ENCODE data around the gene TTC22.

The TTC22 gene

DNA sequence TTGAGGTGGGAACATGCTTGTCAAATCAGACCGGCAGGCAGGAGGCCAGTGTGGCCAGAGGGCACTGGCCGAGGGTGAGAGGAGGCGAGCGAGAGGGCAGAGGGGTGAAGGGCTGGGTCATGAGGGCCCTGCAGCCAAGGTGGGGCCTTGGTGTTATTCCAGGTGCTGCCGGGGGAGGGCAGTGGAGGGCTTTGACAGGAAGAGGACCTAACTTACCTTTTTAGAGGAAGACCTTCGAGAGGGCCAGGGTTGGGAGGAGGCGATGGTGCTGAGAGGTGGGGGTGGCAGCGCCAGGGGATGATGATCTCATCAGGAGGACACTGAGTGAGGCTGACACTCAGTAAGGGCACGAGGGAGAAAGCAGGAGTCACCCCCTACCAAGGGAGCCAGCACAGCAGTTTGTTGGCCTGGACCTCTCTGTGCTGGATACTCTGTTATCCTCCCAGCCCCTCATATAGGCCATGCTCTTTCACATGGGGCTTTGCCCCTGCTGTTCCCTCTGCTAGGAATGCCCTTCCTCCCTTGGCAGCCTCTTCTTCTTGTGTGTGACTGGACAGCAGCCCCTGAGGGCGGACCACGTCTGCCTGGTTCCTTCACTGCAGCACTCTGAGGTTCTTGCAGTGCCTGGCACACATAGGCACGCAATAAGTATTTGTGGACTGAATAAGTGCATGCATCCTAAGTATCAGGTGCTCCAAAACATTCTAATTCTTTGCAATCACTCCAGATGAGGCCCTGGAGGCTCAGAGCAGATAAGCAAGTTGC, 7.5 kb upstream of the TTC22 start:
- DNase-seq (ENCODE audit: low spot score): no peak

- DNase-seq (ENCODE audit: low spot score): no peak
Measured at GRCh38 chr1:54807756-54808155, 6.6 kb upstream of the TTC22 start.

GRCh38 chr1:54806931-54807611, 5.9 kb upstream of the TTC22 start:
- peak; percentile 70 for DNase-seq (ENCODE audit: low spot score)

DNA sequence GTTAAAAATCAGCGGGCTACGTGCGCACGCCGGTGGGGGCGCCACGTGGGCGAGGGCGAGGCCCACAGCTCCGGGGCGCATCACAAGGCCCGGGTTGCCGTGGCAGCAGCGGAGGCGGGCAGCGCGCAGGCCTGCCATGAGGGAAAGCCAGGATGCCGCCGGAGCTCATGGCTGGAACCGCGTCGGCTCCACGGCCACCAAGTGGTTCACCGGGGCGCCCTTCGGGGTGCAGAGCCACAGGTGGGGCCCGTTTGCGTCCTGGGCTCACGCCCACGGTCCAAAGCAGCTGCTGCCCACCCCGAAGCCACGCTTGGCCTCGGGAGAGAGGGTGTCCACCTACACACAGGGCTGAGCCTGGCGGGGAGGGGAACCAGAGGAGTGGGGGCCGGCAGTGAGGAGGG, 4.9 kb upstream of the TTC22 start:
- DNase-seq (ENCODE audit: low spot score): no peak

- no peak for DNase-seq (ENCODE audit: low spot score)
Measured at GRCh38 chr1:54805466-54805865, 4.3 kb upstream of the TTC22 start.

GRCh38 chr1:54804471-54805132, 3.5 kb upstream of the TTC22 start:
- no peak for DNase-seq (ENCODE audit: low spot score)

- no peak for DNase-seq (ENCODE audit: low spot score)
Measured at GRCh38 chr1:54803761-54804470, 2.8 kb upstream of the TTC22 start.

- no peak for DNase-seq (ENCODE audit: low spot score)
Measured at GRCh38 chr1:54800041-54800898, 853 bp downstream of the TTC22 start.

DNA sequence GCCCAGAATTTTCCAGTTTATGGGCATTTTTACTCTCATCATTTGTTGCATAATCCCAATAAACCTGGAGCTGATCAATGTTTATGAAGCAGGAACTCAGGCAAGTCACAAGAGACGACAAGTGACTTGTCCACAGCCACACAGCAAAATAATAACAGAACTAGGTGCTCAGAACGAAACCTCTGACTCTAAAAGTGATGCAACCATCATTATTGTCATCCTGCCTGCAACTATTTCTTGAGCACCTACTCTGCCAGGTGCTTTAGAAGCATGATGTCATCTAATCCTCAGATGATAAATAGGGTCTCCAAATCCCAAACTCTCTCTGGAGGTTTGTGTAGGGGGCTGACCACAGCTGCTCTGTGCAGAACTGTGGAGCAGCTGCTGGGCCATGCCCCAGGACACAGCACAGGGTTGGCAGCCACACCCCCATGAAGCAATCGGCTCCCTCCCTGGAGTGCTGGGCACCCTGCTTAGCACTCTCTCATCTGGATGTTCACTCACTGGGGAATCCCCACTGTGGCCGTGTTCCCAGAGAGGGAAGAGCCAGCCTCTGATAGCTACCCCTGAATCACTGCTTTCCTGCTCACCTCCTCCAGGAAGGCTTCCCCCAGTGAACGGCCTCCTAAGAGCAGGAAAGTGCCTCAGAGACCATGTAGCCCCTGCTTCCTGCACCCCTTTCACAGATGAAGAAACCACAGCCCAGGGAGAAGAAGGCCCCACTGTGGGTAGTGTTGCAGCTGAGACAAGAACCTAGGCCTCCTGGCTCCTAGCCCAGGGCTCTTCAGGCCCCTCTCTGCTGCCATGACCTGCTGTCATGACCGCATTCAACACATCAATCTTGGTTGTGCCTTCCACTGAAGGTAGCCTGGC, 2.1 kb downstream of the TTC22 start:
- DNase-seq (ENCODE audit: low spot score): peak; percentile 27

DNA sequence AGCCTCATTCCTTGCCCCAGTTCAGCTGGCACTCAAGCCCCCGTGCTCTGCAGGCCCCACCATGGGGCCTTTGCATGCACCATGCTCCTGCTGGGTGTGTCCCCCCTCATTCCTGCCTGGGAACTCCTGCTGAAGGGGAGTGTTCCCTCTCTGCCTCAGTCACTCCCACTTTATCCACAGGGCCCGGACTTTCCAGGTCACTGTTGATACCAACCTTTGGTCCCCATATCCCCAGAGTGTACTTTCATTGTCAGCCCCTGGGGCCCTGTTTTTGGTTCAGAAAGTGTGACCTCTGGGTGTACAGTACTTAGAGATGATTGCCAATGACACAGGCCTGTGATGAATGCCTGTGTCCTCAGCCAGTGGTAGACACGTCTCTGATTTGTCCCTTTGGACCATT, 2.9 kb downstream of the TTC22 start:
- no peak for DNase-seq (ENCODE audit: low spot score)

DNA sequence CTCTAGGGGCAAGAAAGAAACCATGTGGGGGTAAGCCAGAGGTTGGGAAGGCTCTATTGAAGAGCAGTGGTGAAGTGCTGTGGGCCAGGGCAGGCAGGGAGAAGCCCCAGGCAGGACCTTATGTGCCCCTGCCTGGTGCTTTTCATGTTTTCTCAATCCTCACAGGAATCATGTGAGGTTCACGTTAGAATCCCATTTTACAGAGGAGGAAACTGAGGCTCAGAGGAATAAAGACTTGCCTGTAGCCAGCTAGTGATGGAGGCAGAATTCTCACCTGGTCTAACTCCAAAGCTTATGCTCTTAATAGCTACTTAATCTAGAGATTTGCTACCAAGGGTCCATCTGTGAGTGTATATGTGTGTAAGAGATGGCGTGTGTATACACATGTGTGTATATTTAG, 4.2 kb downstream of the TTC22 start:
- no peak for DNase-seq (ENCODE audit: low spot score)

DNA sequence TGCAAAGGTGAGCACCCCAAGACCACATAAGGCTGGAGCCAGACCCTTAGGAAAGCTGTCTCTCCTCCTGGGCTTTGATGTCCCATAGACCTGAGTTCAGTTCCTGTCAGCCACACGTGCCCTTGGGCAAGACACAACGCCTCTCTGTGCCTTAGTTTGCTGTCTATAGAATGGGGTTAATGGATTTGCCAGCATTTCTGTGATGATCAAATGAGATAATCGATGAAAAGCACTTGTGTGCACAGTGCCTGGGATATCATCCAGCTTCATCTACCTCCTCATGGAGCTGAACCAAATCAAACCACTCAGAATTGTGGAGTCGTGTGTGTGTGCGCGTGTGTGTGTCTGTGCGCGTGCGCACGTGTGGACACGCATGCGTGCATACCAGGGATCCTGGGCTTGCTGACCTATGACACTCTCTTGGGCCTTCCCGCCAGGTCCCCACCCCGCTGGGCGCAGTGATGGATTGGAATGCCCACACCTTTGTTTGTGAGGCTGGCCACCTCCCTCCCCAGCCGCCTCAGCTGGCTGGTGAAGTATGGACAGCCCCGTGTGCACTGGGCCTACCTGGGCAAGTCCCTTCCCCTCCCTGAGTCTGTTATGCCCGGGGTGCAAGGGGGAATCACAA, 5.2 kb downstream of the TTC22 start:
- no peak for DNase-seq (ENCODE audit: low spot score)

DNA sequence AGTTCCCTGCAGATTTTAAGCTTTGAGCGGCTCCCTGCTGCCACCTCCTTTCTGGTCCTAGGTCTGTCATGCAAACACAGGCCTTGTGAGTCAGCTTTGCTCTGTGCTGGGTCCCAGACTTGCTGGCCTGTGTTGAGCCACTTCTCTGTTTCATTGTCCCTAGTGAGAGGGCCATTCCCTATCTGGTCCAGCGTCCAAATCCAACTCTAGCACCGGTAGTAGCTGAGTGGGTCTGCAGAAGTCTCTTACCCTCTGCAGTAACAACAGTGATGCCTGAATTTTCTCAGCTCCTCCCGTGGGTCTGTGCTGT, 5.8 kb downstream of the TTC22 start:
- DNase-seq (ENCODE audit: low spot score): no peak

DNA sequence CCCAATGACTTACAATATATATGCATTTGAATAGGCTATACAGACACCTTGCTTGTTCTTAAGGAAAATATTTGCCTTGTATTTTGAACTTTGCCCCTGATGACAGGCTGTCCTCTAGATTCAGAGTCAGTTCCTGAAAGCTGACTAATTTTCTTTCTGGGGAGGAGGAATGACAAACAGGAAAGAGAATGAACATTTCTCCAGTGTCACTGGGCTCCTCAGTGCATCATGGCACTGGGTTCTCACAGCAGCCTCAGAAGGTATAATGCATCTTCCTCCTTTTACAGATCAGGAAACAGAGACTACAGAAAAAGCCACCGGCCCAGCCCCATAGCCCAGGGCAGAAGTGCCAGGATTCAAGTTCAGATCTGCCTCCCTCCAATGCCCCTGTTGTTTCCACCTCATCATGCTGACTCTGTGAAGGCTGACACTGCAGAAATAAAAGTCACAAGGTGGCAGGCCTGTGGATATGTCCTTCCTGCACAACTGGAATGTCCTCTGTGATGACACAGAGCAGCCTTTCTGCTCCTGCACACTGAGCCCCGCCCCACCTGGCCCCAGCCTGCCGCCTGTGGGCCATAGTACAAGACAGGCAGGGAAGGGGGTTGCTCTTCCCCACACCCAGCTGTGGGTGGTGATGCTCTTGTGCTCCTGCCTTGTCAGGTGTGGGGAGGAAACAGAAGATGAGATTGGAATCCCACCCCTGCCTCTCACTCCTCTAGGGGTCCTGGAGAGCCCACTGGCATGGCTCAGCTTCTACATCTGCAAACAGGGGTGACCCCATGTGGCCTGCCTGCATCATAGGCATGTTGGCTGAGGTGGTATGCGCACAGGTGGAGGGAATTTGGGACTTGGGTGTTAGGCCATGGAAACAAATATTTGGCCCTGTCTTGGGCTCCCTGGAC, 6.4 kb downstream of the TTC22 start:
- no peak for DNase-seq (ENCODE audit: low spot score)

DNA sequence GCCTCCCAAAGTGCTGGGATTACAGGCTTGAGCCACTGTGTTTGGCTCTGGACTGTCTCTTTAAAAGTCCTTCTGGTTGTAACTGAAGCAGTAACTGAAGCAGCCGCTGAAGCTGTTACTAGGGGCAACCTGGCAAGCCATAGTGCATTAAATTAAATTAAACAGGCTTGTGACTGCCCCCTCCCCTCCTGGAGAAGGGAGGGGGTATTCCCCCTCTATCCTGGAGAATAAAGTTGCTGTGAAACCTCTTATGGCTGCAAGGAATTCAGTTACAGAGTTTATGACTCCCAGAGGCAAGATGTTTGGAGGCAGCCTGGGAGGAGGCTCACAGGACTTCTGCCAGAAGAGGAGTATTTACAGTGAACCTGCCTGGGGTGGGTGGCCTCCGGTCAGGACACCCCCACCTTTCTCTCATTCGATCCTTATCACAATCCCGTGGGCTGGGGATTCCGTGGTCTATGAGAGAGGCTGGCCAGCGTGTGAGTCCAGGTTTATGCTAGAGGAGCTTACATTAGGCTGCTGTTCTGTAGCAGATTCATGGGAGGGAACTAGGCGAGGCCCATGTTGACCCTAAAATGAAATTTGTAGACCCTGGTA, 8.3 kb downstream of the TTC22 start:
- DNase-seq (ENCODE audit: low spot score): no peak

DNA sequence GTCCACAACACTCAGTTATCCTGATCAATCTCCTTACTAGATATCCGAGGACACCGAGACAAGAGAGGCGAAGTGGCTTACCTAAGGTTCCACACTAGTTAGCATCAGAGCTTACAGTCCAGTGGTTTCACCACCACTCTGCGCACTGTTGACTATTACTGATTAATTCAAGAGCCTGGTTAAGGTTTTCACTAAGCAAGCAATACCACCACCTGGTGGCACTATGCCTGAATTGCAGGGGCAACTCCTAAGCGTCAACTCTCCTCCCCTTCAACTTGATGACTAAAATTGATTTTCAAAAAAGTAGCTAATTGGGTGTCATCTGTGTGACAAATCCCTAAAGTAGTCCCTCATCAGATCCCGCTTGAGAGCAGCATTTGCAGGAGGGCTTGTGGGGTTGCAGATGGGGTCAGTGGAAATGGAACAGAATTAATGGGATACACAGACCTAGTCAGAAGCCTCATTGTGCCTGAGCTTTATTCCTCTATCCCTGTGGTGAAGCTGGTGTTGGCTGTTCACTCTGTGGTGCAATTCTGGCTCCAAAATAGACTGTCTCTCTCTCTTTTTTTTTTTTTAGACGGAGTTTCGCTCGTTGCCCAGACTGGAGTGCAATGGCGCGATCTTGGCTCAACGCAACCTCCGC, 9.1 kb downstream of the TTC22 start:
- peak; percentile 43 for DNase-seq (ENCODE audit: low spot score)

GRCh38 chr1:54788459-54788858, 12.7 kb downstream of the TTC22 start:
- no peak for DNase-seq (ENCODE audit: low spot score)

GRCh38 chr1:54787604-54788003, 13.5 kb downstream of the TTC22 start:
- no peak for DNase-seq (ENCODE audit: low spot score)
